Endodermal cell (in vitro differentiated cells): Measurements from ENCODE around the gene GCG. TPM values are rescaled to one million over a fixed set of nuclear protein-coding genes. Genes with fewer than 3 reads are reported as not detected.

Experiments
- DNase-seq: peaks from one replicate; pipeline ENCODE4 v3.0.0-alpha.2; 2017
- H3K27ac ChIP-seq: 2 replicates; pipeline ENCODE4 v1.5.1; 2013; ENCODE audit warnings: mild to moderate bottlenecking, low read depth, low read length, moderate library complexity
- H3K27me3 ChIP-seq: 2 replicates; pipeline ENCODE4 v1.6.1; 2013; ENCODE audit warnings: mild to moderate bottlenecking, low read length, moderate library complexity; ENCODE audit not compliant: insufficient read depth, control insufficient read depth, poor library complexity, severe bottlenecking
- H3K36me3 ChIP-seq: 2 replicates; pipeline ENCODE4 v1.7.0; 2013; ENCODE audit warnings: mild to moderate bottlenecking, low read length, moderate library complexity; ENCODE audit not compliant: control insufficient read depth, insufficient read depth
- H3K4me1 ChIP-seq: one replicate; pipeline ENCODE4 v1.7.0; 2013; ENCODE audit warnings: low read length; ENCODE audit not compliant: control insufficient read depth, insufficient read depth
- H3K4me3 ChIP-seq: 2 replicates; pipeline ENCODE4 v1.5.1; 2013; ENCODE audit warnings: mild to moderate bottlenecking, low read length, moderate library complexity
- H3K9ac ChIP-seq: 2 replicates; pipeline ENCODE4 v1.6.1; 2013; ENCODE audit warnings: mild to moderate bottlenecking, low read length, moderate library complexity; ENCODE audit not compliant: poor library complexity, severe bottlenecking; ENCODE audit errors: extremely low read depth
- H3K9me3 ChIP-seq: 2 replicates; pipeline ENCODE4 v1.6.1; 2013; ENCODE audit warnings: mild to moderate bottlenecking, low read length, moderate library complexity; ENCODE audit not compliant: control insufficient read depth
- H3K27ac Mint-ChIP-seq: 2 replicates; pipeline ENCODE4 v1.8.0; 2020; ENCODE audit warnings: mixed read lengths
- H3K27me3 Mint-ChIP-seq: 2 replicates; pipeline ENCODE4 v1.8.0; 2021; ENCODE audit warnings: mild to moderate bottlenecking, mixed read lengths; ENCODE audit not compliant: insufficient read depth
- H3K36me3 Mint-ChIP-seq: 2 replicates; pipeline ENCODE4 v1.8.0; 2020; ENCODE audit warnings: low read depth, mixed read lengths
- H3K4me1 Mint-ChIP-seq: 2 replicates; pipeline ENCODE4 v1.8.0; 2020; ENCODE audit warnings: mixed read lengths
- H3K4me3 Mint-ChIP-seq: 2 replicates; pipeline ENCODE4 v1.8.0; 2020; ENCODE audit warnings: mild to moderate bottlenecking, moderate library complexity, mixed read lengths
- H3K9me3 Mint-ChIP-seq: 2 replicates; pipeline ENCODE4 v1.8.0; 2020; ENCODE audit warnings: mild to moderate bottlenecking, mixed read lengths
- WGBS, 2 experiments: methylation state at CpG; one replicate each; pipeline versions ENCODE4 v1.1.5 to v1.1.7; 2013; ENCODE audit warnings: missing lambda C conversion rate in 2 of 2, mixed read lengths in 1 of 2; ENCODE audit not compliant: insufficient coverage in 1 of 2, insufficient read length in 1 of 2; 5-methylcytosine and 5-hydroxymethylcytosine counted together
- total RNA-seq, 2 donors: library from RNA; stranded (reverse); fragmentation: NEBNext Ultra II Directional in 1 of 2; extraction: Animal tissue kit (Norgen Biotek cat#: 25700) in 1 of 2; gene quantifications; 2 replicates in 1 of 2; 3 replicates in 1 of 2; pipeline ENCODE4 v1.2.1, GENCODE V29; 2021
- TF ChIP-seq, protein P1 (sequence below): fragments of 200-600 bp; sonication (generic); conservative IDR thresholded peaks from 2 replicates; pipeline ENCODE4 v1.5.0; 2021; ENCODE audit warnings: antibody characterized with exemption, mild to moderate bottlenecking

The GCG gene
- total RNA-seq, 2 donors from 2014 or later = not detected

DNA sequence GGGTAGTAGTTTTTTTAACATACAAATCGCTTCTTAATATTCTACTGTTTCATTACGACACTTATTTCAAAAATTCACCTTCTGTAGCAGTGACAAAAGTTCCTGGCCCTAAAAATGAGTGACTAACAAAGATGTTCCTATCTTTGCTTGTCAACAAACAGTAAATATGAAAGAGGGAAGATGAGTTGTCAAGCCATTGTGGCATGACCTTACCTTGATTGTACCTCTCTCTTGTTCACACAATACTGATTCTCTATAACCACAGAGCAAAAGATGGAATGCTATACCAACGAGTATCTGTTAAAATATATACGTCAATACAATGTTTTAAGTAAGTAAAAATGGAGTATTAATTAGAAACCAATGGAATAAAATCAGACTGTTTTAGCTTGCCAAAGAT lies 14.7 kb upstream of the GCG start:
- DNase-seq = no peak
- Mint-ChIP-seq H3K4me3 (no peak overlapping the region), H3K9me3 (no peaks in the 10 kb centered on the region), H3K4me1 (no peaks in the 10 kb centered on the region), H3K27me3 (no peaks in the 10 kb centered on the region), H3K27ac (no peak overlapping the region), H3K36me3 (no peaks in the 10 kb centered on the region)
- Histone ChIP-seq H3K36me3 (no peaks in the 10 kb centered on the region), H3K9me3 (no peaks in the 10 kb centered on the region), H3K4me3 (no peak overlapping the region), H3K9ac (no peak overlapping the region), H3K27me3 (no peaks in the 10 kb centered on the region), H3K27ac (no peak overlapping the region), H3K4me1 (no peaks in the 10 kb centered on the region)
- 96 to 100% methylated on average over 1 to 4 of the region's 4 CpGs for WGBS, 2 experiments
- TF ChIP-seq, protein P1, sequence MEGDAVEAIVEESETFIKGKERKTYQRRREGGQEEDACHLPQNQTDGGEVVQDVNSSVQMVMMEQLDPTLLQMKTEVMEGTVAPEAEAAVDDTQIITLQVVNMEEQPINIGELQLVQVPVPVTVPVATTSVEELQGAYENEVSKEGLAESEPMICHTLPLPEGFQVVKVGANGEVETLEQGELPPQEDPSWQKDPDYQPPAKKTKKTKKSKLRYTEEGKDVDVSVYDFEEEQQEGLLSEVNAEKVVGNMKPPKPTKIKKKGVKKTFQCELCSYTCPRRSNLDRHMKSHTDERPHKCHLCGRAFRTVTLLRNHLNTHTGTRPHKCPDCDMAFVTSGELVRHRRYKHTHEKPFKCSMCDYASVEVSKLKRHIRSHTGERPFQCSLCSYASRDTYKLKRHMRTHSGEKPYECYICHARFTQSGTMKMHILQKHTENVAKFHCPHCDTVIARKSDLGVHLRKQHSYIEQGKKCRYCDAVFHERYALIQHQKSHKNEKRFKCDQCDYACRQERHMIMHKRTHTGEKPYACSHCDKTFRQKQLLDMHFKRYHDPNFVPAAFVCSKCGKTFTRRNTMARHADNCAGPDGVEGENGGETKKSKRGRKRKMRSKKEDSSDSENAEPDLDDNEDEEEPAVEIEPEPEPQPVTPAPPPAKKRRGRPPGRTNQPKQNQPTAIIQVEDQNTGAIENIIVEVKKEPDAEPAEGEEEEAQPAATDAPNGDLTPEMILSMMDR = no peak

DNA sequence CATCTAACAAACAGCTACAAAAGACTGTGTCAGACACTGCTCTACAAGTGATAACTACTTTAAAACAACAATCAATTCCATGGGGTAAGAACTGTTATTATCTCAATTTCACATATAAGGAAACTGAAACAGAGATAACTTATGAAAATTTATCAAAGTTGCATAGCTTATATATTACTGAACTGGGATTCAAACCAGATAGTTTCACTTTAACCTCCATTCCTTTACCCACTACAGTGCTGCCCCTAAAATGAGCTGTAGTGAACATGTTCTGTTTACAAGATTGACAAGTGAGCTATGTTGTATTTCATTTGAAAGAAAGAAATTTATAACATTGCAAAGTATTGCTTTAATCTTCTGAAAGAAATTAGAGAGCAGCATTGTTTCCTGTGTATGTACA lies 14.1 kb upstream of the GCG start:
- Mint-ChIP-seq H3K27ac (no peak overlapping the region), H3K4me1 (no peaks in the 10 kb centered on the region), H3K4me3 (no peak overlapping the region), H3K27me3 (no peaks in the 10 kb centered on the region), H3K9me3 (no peaks in the 10 kb centered on the region), H3K36me3 (no peaks in the 10 kb centered on the region)
- Histone ChIP-seq H3K9me3 (no peaks in the 10 kb centered on the region), H3K4me1 (no peaks in the 10 kb centered on the region), H3K36me3 (no peaks in the 10 kb centered on the region), H3K27me3 (no peaks in the 10 kb centered on the region), H3K27ac (no peak overlapping the region), H3K4me3 (no peak overlapping the region), H3K9ac (no peak overlapping the region)
- TF ChIP-seq, protein P1 = no peak
- no peak for DNase-seq

DNA sequence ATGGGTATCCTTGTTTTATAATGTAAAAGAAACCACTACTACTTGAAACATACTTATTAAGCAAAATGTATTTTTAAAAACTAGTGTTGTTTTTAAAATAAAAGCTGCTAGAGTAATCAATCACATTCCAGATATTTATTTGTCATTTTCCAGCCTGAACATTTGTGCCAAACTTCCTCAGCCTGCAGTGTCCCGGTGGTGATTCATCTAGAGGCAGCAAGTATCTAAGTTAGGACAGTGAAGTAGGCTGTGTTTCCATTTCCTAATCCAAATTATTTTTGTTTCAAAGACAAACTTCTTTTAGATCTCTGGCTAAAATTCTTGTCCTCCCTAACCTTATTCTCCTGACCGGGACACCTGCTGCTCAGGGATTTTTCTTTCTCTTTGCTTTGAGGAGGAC lies 12.8 kb upstream of the GCG start:
- H3K36me3 ChIP-seq = no peaks in the 10 kb centered on the region
- Mint-ChIP-seq H3K4me1 (no peaks in the 10 kb centered on the region), H3K27ac (no peak overlapping the region), H3K36me3 (no peaks in the 10 kb centered on the region), H3K9me3 (no peaks in the 10 kb centered on the region), H3K4me3 (no peak overlapping the region), H3K27me3 (no peaks in the 10 kb centered on the region)
- H3K4me3 ChIP-seq = no peak overlapping the region
- H3K27ac ChIP-seq = no peak overlapping the region
- TF ChIP-seq, protein P1 = no peak
- H3K4me1 ChIP-seq = no peaks in the 10 kb centered on the region
- DNase-seq = no peak
- H3K9me3 ChIP-seq = no peaks in the 10 kb centered on the region
- no peaks in the 10 kb centered on the region for H3K27me3 ChIP-seq
- H3K9ac ChIP-seq = no peak overlapping the region
- WGBS, 2 experiments = 99 to 100% methylated on average over 1 to 2 of the region's 2 CpGs
